GM21390 (cell line): Measurements from ENCODE around the gene KDELR1.

Experiments
- ATAC-seq: cut with Tn5 transposase; IDR thresholded peaks from one replicate; pipeline ENCODE4 v1.9.1; 2021; ENCODE audit not compliant: unreplicated experiment

Gene KDELR1

GRCh38 chr19:48391100-48392005 is at the start of gene KDELR1:
Gene KDELR1, minus strand, starts transcription at chr19:48391551. Its CDS starts 193 bp downstream, at chr19:48391358.
- ATAC-seq = no peak

- no peak for ATAC-seq
These were observed 45.2 kb upstream of the KDELR1 start for GRCh38 chr19:48436586-48436985.

GRCh38 chr19:48433337-48433736 is 42.0 kb upstream of the KDELR1 start:
- ATAC-seq = no peak

GRCh38 chr19:48428670-48429069 is 37.3 kb upstream of the KDELR1 start:
- no peak for ATAC-seq

- no peak for ATAC-seq
These were observed 33.4 kb upstream of the KDELR1 start for GRCh38 chr19:48424694-48425219.

GRCh38 chr19:48421548-48421947 is 30.2 kb upstream of the KDELR1 start:
- no peak for ATAC-seq

GRCh38 chr19:48419158-48419920 is 28.0 kb upstream of the KDELR1 start:
- ATAC-seq = no peak

- no peak for ATAC-seq
These were observed 27.1 kb upstream of the KDELR1 start for GRCh38 chr19:48418317-48419064.

- ATAC-seq = no peak
These were observed 26.1 kb upstream of the KDELR1 start for GRCh38 chr19:48417421-48417820.

- ATAC-seq = no peak
These were observed 24.5 kb upstream of the KDELR1 start for GRCh38 chr19:48415806-48416221.

- ATAC-seq = no peak
These were observed 24.0 kb upstream of the KDELR1 start for GRCh38 chr19:48415395-48415794.

GRCh38 chr19:48413879-48414587 is 22.7 kb upstream of the KDELR1 start:
- ATAC-seq = no peak

- ATAC-seq = no peak
These were observed 14.5 kb upstream of the KDELR1 start for GRCh38 chr19:48405850-48406249.

GRCh38 chr19:48405010-48405659 is 13.8 kb upstream of the KDELR1 start:
- ATAC-seq = no peak

GRCh38 chr19:48403606-48404005 is 12.3 kb upstream of the KDELR1 start:
- ATAC-seq = peak; percentile 55

- no peak for ATAC-seq
These were observed 9.9 kb upstream of the KDELR1 start for GRCh38 chr19:48401287-48401686.

GRCh38 chr19:48400018-48400742 is 8.8 kb upstream of the KDELR1 start:
- ATAC-seq = no peak

GRCh38 chr19:48398375-48399235 is 7.3 kb upstream of the KDELR1 start:
- peak; percentile 67 for ATAC-seq

GRCh38 chr19:48398102-48398374 is 6.7 kb upstream of the KDELR1 start:
- no peak for ATAC-seq
